ENCODE results near the gene HLA-DOB.

Gene HLA-DOB

DNA sequence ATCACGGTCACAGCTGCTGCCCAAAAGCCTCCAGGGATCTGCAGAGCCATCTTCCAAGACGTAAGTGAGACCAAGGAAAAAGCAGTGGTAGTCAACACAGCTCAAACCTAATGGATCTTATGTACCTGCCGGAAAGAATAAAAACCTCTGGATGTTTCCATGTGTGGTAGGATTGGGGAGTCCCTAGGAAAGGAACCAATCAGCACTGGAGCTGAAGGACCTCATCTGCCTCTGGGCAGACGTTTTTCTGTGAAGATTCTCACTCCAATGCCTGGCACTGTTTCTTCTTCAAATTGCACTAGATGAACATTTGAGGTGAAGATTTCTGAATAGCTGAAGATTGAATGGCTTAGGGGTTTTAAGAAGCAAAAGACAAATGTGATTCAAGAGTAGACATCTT is 53.4 kb downstream of the HLA-DOB start, which contains the start of gene HLA-DQB2:
TSS of gene HLA-DQB2 (minus strand) at position 112 of the 400 bp plus-strand sequence. CDS start at position 50, 62 bp downstream.
- no peak for TF ChIP-seq CTCF (IDR thresholded peaks at IDR 0.05; ENCODE audit: extremely low read depth, insufficient read depth, missing control alignments)
- in situ Hi-C loops (cut with MboI; ENCODE audit: low pct_unique_long_range_greater_than_20kb, low sequenced_read_pairs, unreplicated experiment): loop anchor here (5.0 kb wide), 1 partner anchor 101 kb away; no protein-coding TSS in a partner anchor
- DNase-seq (ENCODE audit: low spot score): peak; percentile 36

Measured in GM13977 (cell line).